Stimulated activated CD8-positive, alpha-beta memory T cell treated with anti-CD3 and anti-CD28 coated beads, Interleukin-4, amount 100 ng/mL, for 4 hours (primary cell): ENCODE results near the gene HAVCR2.
"Not testable (repeated sequence)": the region's sequence is repeated elsewhere in the genome, so short reads cannot be mapped to it uniquely, and the experiment has no call there.

Source experiments
- DNase-seq, 2 donors: peaks; one replicate each; pipeline ENCODE4 v3.0.0-alpha.2; 2020; ENCODE audit warnings: low read depth in 2 of 2, low spot score in 1 of 2

Gene HAVCR2

GRCh38 chr5:157100140-157100679 is 8.6 kb downstream of the HAVCR2 start:
- DNase-seq: no peak

GRCh38 chr5:157088342-157088990 is 20.4 kb downstream of the HAVCR2 start:
- DNase-seq: no peak

GRCh38 chr5:157086751-157087359 is 22.0 kb downstream of the HAVCR2 start:
- DNase-seq: no peak

- no peak for DNase-seq
Observed at GRCh38 chr5:157085930-157086329, 22.9 kb downstream of the HAVCR2 start.

GRCh38 chr5:157080286-157080685 is 28.6 kb downstream of the HAVCR2 start:
- no peak for DNase-seq

- DNase-seq: no peak
Observed at GRCh38 chr5:157076558-157076957, 32.3 kb downstream of the HAVCR2 start.

- no peak for DNase-seq
Observed at GRCh38 chr5:157072508-157072907, 36.3 kb downstream of the HAVCR2 start.

GRCh38 chr5:157069949-157070348 is 38.9 kb downstream of the HAVCR2 start:
- no peak for DNase-seq

- DNase-seq: no peak
Observed at GRCh38 chr5:157068785-157069184, 40.1 kb downstream of the HAVCR2 start.

- no peak for DNase-seq
Observed at GRCh38 chr5:157068339-157068738, 40.5 kb downstream of the HAVCR2 start.

GRCh38 chr5:157067005-157067404 is 41.8 kb downstream of the HAVCR2 start:
- no peak for DNase-seq

GRCh38 chr5:157066080-157066479 is 42.8 kb downstream of the HAVCR2 start:
- DNase-seq: no peak

GRCh38 chr5:157063776-157064430 is 44.9 kb downstream of the HAVCR2 start:
- DNase-seq: no peak

- DNase-seq: no peak
Observed at GRCh38 chr5:157059891-157060290, 49.0 kb downstream of the HAVCR2 start.

- DNase-seq: no peak
Observed at GRCh38 chr5:157059093-157059539, 49.7 kb downstream of the HAVCR2 start, which contains the start of gene HAVCR1. TSS of gene HAVCR1 (minus strand) at chr5:157059116. CDS start at chr5:157057943, 1,173 bp downstream.

GRCh38 chr5:157057459-157058370 is 51.1 kb downstream of the HAVCR2 start:
- DNase-seq: no peak

GRCh38 chr5:157056848-157057247 is 52.0 kb downstream of the HAVCR2 start:
- not testable (repeated sequence) for DNase-seq

- DNase-seq: no peak
Observed at GRCh38 chr5:157051604-157052245, 57.1 kb downstream of the HAVCR2 start.

GRCh38 chr5:157050050-157050449 is 58.8 kb downstream of the HAVCR2 start:
- no peak for DNase-seq

GRCh38 chr5:157049605-157050004 is 59.2 kb downstream of the HAVCR2 start:
- no peak for DNase-seq
